ENCODE data around the gene NHSL1.

NHSL1 gene

GRCh38 chr6:138539876-138540275, 40.6 kb upstream of the NHSL1 start:
- TF ChIP-seq CTCF (conservative IDR thresholded peaks at IDR 0.05; ENCODE audit: low read length): no peak
- no peak overlapping the region for H3K4me3 ChIP-seq (ENCODE audit: low read length)
- no peak for DNase-seq (ENCODE audit: low read depth)

- DNase-seq (ENCODE audit: low read depth): peak; percentile 61
- H3K4me3 ChIP-seq (ENCODE audit: low read length): no peak overlapping the region; the same call in 1 of the 2 replicates
- 0 out of 2 replicates have a peak, but pooled peaks have one; percentile 7 for TF ChIP-seq CTCF (conservative IDR thresholded peaks at IDR 0.05; ENCODE audit: low read length)
Measured at GRCh38 chr6:138538390-138539031, 39.2 kb upstream of the NHSL1 start.

GRCh38 chr6:138537106-138537505, 37.8 kb upstream of the NHSL1 start:
- H3K4me3 ChIP-seq (ENCODE audit: low read length): no peak overlapping the region
- TF ChIP-seq CTCF (conservative IDR thresholded peaks at IDR 0.05; ENCODE audit: low read length): no peak
- DNase-seq (ENCODE audit: low read depth): peak; percentile 86

- no peak for DNase-seq (ENCODE audit: low read depth)
- no peak for TF ChIP-seq CTCF (conservative IDR thresholded peaks at IDR 0.05; ENCODE audit: low read length)
- H3K4me3 ChIP-seq (ENCODE audit: low read length): no peak overlapping the region
Measured at GRCh38 chr6:138535728-138536455, 36.6 kb upstream of the NHSL1 start.

GRCh38 chr6:138533667-138534066, 34.4 kb upstream of the NHSL1 start:
- no peak overlapping the region for H3K4me3 ChIP-seq (ENCODE audit: low read length)
- TF ChIP-seq CTCF (conservative IDR thresholded peaks at IDR 0.05; ENCODE audit: low read length): no peak
- DNase-seq (ENCODE audit: low read depth): no peak

- no peak for TF ChIP-seq CTCF (conservative IDR thresholded peaks at IDR 0.05; ENCODE audit: low read length)
- H3K4me3 ChIP-seq (ENCODE audit: low read length): no peak overlapping the region
- DNase-seq (ENCODE audit: low read depth): no peak
Measured at GRCh38 chr6:138531387-138531786, 32.1 kb upstream of the NHSL1 start.

GRCh38 chr6:138529478-138529877, 30.2 kb upstream of the NHSL1 start:
- DNase-seq (ENCODE audit: low read depth): no peak
- H3K4me3 ChIP-seq (ENCODE audit: low read length): no peak overlapping the region
- TF ChIP-seq CTCF (conservative IDR thresholded peaks at IDR 0.05; ENCODE audit: low read length): no peak

Measured in AG10803 (cell line).